WERI-Rb-1 (cell line): ENCODE results near the gene DNAJB6.

ENCODE experiments used
- DNase-seq: peaks from one replicate; pipeline ENCODE4 v3.0.0-alpha.2; 2020
- H3K27ac ChIP-seq: fragments of 250-450 bp; sonication (Bioruptor Pico); 2 replicates; pipeline ENCODE4 v1.5.1; 2020; ENCODE audit warnings: mild to moderate bottlenecking, moderate library complexity
- H3K27me3 ChIP-seq: fragments of 250-450 bp; sonication (Bioruptor Pico); 2 replicates; pipeline ENCODE4 v1.5.1; 2021; ENCODE audit warnings: mild to moderate bottlenecking, low read depth, moderate library complexity; ENCODE audit not compliant: insufficient read depth, severe bottlenecking
- H3K36me3 ChIP-seq: fragments of 250-450 bp; sonication (Bioruptor Pico); 2 replicates; pipeline ENCODE4 v1.5.1; 2020; ENCODE audit warnings: mild to moderate bottlenecking, moderate library complexity
- H3K4me3 ChIP-seq: 2 replicates; pipeline ENCODE4 v1.5.1; 2011; ENCODE audit warnings: low read depth, mild to moderate bottlenecking, control low read depth, low read length
- H3K9me3 ChIP-seq: fragments of 250-450 bp; sonication (Bioruptor Pico); 2 replicates; pipeline ENCODE4 v1.5.1; 2021; ENCODE audit warnings: mild to moderate bottlenecking, moderate library complexity; ENCODE audit not compliant: severe bottlenecking
- TF ChIP-seq, protein P1 (sequence below): IDR thresholded peaks from 2 replicates; pipeline ENCODE4 v1.5.1; 2011; ENCODE audit warnings: low read depth, mild to moderate bottlenecking, control low read depth, inconsistent platforms, low read length

DNAJB6 gene

DNA sequence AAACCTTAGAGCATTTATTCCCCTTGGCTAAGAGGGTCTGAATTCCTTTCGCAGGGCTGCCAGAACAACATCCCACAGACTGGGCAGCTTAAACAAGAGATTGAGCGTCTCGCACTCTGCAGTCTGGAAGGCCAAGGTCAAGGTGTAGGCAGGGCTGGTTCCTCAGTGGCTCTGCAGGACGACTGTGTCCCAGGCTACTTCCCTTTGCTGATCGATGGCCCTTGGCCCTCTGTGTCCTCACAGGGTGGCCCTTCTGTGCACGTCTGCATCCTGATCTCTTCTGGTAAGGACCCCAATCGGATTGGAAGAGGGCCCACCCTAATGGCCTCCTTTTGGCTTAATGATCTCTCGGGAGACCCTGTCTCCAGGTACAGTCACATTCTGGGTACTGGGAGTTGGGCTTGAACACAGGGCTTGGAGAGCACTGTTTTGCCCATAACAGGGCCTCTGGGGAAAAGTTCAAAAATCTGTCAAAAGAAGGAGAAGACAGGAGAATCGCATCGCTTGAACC, 35.1 kb upstream of the DNAJB6 start:
- H3K27me3 ChIP-seq, result no peaks in the 10 kb centered on the region
- no peaks in the 10 kb centered on the region for H3K36me3 ChIP-seq
- no peak for DNase-seq
- no peak overlapping the region for H3K27ac ChIP-seq
- no peak overlapping the region for H3K4me3 ChIP-seq
- TF ChIP-seq, protein P1, sequence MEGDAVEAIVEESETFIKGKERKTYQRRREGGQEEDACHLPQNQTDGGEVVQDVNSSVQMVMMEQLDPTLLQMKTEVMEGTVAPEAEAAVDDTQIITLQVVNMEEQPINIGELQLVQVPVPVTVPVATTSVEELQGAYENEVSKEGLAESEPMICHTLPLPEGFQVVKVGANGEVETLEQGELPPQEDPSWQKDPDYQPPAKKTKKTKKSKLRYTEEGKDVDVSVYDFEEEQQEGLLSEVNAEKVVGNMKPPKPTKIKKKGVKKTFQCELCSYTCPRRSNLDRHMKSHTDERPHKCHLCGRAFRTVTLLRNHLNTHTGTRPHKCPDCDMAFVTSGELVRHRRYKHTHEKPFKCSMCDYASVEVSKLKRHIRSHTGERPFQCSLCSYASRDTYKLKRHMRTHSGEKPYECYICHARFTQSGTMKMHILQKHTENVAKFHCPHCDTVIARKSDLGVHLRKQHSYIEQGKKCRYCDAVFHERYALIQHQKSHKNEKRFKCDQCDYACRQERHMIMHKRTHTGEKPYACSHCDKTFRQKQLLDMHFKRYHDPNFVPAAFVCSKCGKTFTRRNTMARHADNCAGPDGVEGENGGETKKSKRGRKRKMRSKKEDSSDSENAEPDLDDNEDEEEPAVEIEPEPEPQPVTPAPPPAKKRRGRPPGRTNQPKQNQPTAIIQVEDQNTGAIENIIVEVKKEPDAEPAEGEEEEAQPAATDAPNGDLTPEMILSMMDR, result no peak
- no peaks in the 10 kb centered on the region for H3K9me3 ChIP-seq

DNA sequence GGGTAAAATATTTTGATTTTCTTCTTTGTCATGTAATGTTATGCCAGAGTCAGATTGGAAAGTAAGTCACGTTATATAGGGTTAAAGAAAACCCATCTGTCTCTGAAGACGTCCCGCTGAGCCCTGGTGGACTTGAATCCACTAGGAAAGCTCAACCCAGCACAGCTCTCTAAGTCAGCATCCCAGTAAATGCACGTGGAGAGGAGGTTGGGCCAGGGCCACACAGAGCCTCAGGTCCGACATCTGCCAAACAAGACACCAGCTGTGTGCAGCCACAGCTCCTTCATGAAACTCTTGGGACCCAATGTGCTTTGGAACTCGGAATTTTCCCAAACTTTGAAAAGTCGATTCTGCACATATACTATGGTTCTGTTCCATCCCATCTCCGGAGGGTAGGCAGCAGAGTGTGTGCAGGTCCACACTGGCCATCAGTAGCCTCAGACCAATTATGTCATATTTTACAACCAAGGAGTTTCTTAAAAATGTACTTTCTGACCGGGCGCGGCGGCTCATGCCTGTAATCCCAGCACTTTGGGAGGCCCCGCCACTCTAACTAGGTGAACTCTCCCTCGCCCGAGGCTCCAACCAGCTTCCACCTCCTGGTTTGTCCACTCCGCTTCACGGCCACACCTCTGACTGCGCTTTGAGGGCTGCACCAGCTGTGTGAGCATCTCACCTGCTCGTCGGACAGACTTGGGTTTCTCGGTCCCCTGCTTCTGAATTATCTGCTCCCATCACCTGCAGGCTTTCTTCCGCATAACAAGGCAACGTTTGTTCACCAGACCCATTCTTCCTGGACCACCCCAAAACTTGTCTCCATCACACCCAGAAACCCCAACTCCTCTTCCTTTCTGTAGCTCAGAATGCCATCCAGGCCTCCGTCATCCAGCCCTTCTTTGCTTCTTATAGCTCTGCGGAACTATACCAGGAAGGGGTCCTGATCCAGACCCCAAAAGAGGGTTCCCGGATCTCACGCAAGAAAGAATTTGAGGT, 29.7 kb upstream of the DNAJB6 start:
- H3K4me3 ChIP-seq, result no peak overlapping the region
- H3K27me3 ChIP-seq, result no peaks in the 10 kb centered on the region
- H3K36me3 ChIP-seq, result no peaks in the 10 kb centered on the region
- TF ChIP-seq, protein P1, result no peak
- H3K9me3 ChIP-seq, result no peaks in the 10 kb centered on the region
- H3K27ac ChIP-seq, result no peak overlapping the region
- DNase-seq, result no peak

DNA sequence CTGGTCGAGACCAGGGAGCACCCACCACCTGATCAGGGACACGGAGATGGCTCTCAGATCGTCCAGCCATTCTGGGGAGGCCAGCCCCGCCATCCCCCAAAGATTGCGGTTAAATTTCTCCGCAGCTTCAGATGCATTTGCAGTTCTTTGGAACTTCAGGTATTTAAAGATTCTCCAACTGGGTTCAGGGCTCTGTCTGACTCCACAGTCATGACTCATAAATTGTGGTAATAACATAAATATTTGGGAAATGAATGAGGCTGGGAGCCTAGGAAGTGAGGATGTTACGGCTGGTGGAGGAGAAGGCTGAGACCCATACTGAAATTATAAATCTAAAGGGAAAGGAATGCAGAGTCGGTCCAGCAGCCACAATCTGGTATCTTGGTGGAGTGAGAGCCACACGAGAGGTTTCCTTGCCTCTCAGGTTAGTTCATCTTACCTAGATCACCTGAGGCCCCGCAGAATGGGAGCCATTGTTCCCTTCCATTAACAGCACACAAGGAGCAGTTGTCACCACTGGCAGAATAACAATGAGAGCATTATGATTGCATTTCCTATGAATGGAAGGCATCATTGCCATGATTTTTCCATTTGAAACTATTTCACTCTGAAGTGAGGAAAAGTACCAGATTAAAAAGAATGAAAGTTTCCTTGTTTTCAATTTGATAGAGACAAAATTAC, 26.7 kb upstream of the DNAJB6 start:
- H3K36me3 ChIP-seq, result no peaks in the 10 kb centered on the region
- H3K27ac ChIP-seq, result no peak overlapping the region
- no peaks in the 10 kb centered on the region for H3K27me3 ChIP-seq
- H3K9me3 ChIP-seq, result no peaks in the 10 kb centered on the region
- no peak overlapping the region for H3K4me3 ChIP-seq
- TF ChIP-seq, protein P1, result no peak
- DNase-seq, result no peak

DNA sequence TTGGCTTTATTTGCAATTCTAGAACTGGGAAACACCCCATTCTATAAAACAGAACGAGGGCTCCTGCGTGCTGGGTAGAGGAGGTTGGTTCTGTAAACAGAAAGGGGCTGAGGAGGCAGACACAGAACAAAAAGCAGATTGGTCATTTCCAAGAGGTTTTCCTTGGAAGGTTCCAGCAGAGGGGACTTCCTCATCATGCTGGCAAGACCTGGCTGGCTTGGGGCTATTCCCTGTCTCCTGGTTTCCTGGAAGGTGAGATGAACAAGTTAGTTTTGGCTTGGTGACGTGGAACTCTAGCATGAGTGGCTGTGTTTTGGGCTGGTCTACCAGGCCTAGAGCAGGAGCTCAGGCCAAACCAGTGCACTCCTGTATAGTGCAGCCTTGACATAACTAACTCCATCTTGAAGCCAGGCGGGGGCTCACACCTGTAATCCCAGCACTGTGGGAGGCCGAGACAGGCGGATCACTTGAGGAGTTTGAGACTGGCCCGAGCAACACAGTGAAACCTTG, 26.1 kb upstream of the DNAJB6 start:
- DNase-seq, result no peak
- TF ChIP-seq, protein P1, result no peak
- Histone ChIP-seq H3K27ac (no peak overlapping the region), H3K27me3 (no peaks in the 10 kb centered on the region), H3K9me3 (no peaks in the 10 kb centered on the region), H3K4me3 (no peak overlapping the region), H3K36me3 (no peaks in the 10 kb centered on the region)

DNA sequence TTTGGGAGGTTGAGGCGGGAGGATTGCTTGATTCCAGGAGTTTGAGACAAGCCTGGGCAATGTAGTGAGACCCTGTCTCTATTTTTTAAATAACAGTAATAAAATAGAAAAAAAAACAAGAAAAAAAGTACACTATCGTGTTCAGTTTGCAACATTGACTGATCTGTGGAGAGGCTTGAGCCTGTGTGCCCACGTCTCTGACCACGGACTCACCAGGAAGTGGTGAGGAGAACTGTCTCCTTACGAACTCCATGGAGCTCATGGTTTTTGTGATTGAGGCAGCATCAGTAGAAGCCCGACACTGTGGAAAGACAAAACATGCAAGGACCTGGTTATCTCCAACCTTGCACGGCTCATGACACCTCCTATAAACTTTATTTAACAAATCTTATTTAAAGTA, 23.9 kb upstream of the DNAJB6 start:
- H3K27ac ChIP-seq, result no peak overlapping the region
- no peak overlapping the region for H3K4me3 ChIP-seq
- H3K36me3 ChIP-seq, result no peaks in the 10 kb centered on the region
- DNase-seq, result no peak
- H3K9me3 ChIP-seq, result no peaks in the 10 kb centered on the region
- H3K27me3 ChIP-seq, result no peaks in the 10 kb centered on the region
- TF ChIP-seq, protein P1, result no peak
